Activated CD4-positive, alpha-beta T cell treated with anti-CD3 and anti-CD28 coated beads for 4 hours (primary cell): Measurements from ENCODE around the gene PRKACB.
"Not testable (repeated sequence)": the region's sequence is repeated elsewhere in the genome, so short reads cannot be mapped to it uniquely, and the experiment has no call there.

Experiments
- DNase-seq, 2 donors: peaks; one replicate each; pipeline ENCODE4 v3.0.0-alpha.2; 2020

The PRKACB gene

GRCh38 chr1:84224905-84225304 lies 80.8 kb downstream of the PRKACB start:
- DNase-seq, result no peak

GRCh38 chr1:84225646-84226045 lies 81.6 kb downstream of the PRKACB start:
- no peak for DNase-seq

GRCh38 chr1:84232676-84233075 lies 88.6 kb downstream of the PRKACB start:
- not testable (repeated sequence) for DNase-seq

- no peak for DNase-seq
Measured at GRCh38 chr1:84236256-84236655, 92.2 kb downstream of the PRKACB start.

- no peak for DNase-seq
Measured at GRCh38 chr1:84242641-84243040, 98.6 kb downstream of the PRKACB start.

- no peak for DNase-seq
Measured at GRCh38 chr1:84245563-84245962, 101.5 kb downstream of the PRKACB start.

- DNase-seq, result no peak
Measured at GRCh38 chr1:84246213-84246612, 102.1 kb downstream of the PRKACB start.

GRCh38 chr1:84247425-84248220 lies 103.6 kb downstream of the PRKACB start:
- DNase-seq, result no peak

GRCh38 chr1:84250668-84251067 lies 106.6 kb downstream of the PRKACB start:
- DNase-seq, result no peak

- DNase-seq, result no peak
Measured at GRCh38 chr1:84253036-84253435, 109.0 kb downstream of the PRKACB start.

- DNase-seq, result no peak
Measured at GRCh38 chr1:84253891-84254290, 109.8 kb downstream of the PRKACB start.

GRCh38 chr1:84254703-84255238 lies 110.7 kb downstream of the PRKACB start:
- no peak for DNase-seq

- DNase-seq, result no peak
Measured at GRCh38 chr1:84255582-84255981, 111.5 kb downstream of the PRKACB start.

GRCh38 chr1:84257617-84258016 lies 113.5 kb downstream of the PRKACB start:
- no peak for DNase-seq

- DNase-seq, result no peak
Measured at GRCh38 chr1:84259376-84259775, 115.3 kb downstream of the PRKACB start.

GRCh38 chr1:84259989-84260388 lies 115.9 kb downstream of the PRKACB start:
- DNase-seq, result no peak

- DNase-seq, result no peak
Measured at GRCh38 chr1:84260852-84261518, 116.9 kb downstream of the PRKACB start.

- DNase-seq, result no peak
Measured at GRCh38 chr1:84264961-84265360, 120.9 kb downstream of the PRKACB start.

GRCh38 chr1:84265867-84266266 lies 121.8 kb downstream of the PRKACB start:
- DNase-seq, result no peak

GRCh38 chr1:84266748-84267147 lies 122.7 kb downstream of the PRKACB start:
- DNase-seq, result no peak

- DNase-seq, result no peak
Measured at GRCh38 chr1:84267476-84267875, 123.4 kb downstream of the PRKACB start.

- DNase-seq, result no peak
Measured at GRCh38 chr1:84268346-84268745, 124.3 kb downstream of the PRKACB start.

GRCh38 chr1:84269306-84269705 lies 125.2 kb downstream of the PRKACB start:
- DNase-seq, result no peak

- DNase-seq, result no peak
Measured at GRCh38 chr1:84271441-84272151, 127.5 kb downstream of the PRKACB start.
